Stomach (tissue), 4 donors: ENCODE measurements around the gene OLA1.

Experiments used
- CTCF ChIP-seq, 7 experiments: fragments of 450-650 bp in 4 of 7; fragments of 200-600 bp in 3 of 7; sonication (generic) in 3 of 7; IDR thresholded peaks; one replicate each; pipeline ENCODE4 v1.5.1; 2016 to 2019; ENCODE audit warnings: antibody characterized with exemption in 7 of 7, control low read depth in 2 of 7, mild to moderate bottlenecking in 1 of 7
- POLR2A ChIP-seq, 4 donors: fragments of 450-650 bp; IDR thresholded peaks; one replicate each; pipeline ENCODE4 v1.6.1; 2016; ENCODE audit warnings: antibody characterized with exemption in 4 of 4, control low read depth in 2 of 4, mild to moderate bottlenecking in 1 of 4, moderate library complexity in 1 of 4
- POLR2AphosphoS5 ChIP-seq, 3 donors: sonication (generic); formaldehyde crosslinking; IDR thresholded peaks; one replicate each; pipeline ENCODE4 v1.6.1; 2016; ENCODE audit warnings: antibody characterized with exemption in 3 of 3

GRCh38 chr2:174243812-174244211, 4.5 kb downstream of the OLA1 start:
- TF ChIP-seq CTCF (IDR thresholded peaks at IDR 0.05) (no peak), POLR2A (IDR thresholded peaks at IDR 0.05) (no peak), POLR2AphosphoS5 (IDR thresholded peaks at IDR 0.05) (no peak)
